Astrocyte (in vitro differentiated cells and primary cell): Measurements from ENCODE around the gene COA7. TPM values are rescaled to one million over a fixed set of nuclear protein-coding genes. Genes with fewer than 3 reads are reported as not detected.
"Not testable (repeated sequence)": the region's sequence is repeated elsewhere in the genome, so short reads cannot be mapped to it uniquely, and the experiment has no call there.

Experiments
- DNase-seq: peaks from one replicate; pipeline ENCODE4 v3.0.0-alpha.2; 2010; ENCODE audit warnings: low read depth
- FAIRE-seq: peaks from 2 replicates; lab custom pipeline; 2011; peaks lifted over from hg19 to GRCh38; lab: Jason Lieb, UNC
- H2AFZ ChIP-seq: 2 replicates; pipeline ENCODE4 v1.6.0; 2012; ENCODE audit warnings: low read depth, low read length, inconsistent platforms
- H3K27ac ChIP-seq: 2 replicates; pipeline ENCODE4 v1.5.1; 2011; ENCODE audit warnings: low read depth, low read length, inconsistent platforms
- H3K27me3 ChIP-seq: 2 replicates; pipeline ENCODE4 v1.6.0; 2011; ENCODE audit warnings: low read length, inconsistent platforms; ENCODE audit not compliant: insufficient read depth
- H3K36me3 ChIP-seq: 2 replicates; pipeline ENCODE4 v1.5.1; 2011; ENCODE audit warnings: low read length, inconsistent platforms; ENCODE audit not compliant: insufficient read depth
- H3K4me1 ChIP-seq: 2 replicates; pipeline ENCODE4 v1.5.1; 2011; ENCODE audit warnings: low read length, inconsistent platforms; ENCODE audit not compliant: insufficient read depth
- H3K4me2 ChIP-seq: 2 replicates; pipeline ENCODE4 v1.6.0; 2012; ENCODE audit warnings: low read length, inconsistent platforms
- H3K4me3 ChIP-seq: 2 replicates; pipeline ENCODE4 v1.5.1; 2011; ENCODE audit warnings: low read depth, mild to moderate bottlenecking, low read length, inconsistent platforms; ENCODE audit not compliant: insufficient read depth
- H3K79me2 ChIP-seq: 2 replicates; pipeline ENCODE4 v1.6.0; 2012; ENCODE audit warnings: mild to moderate bottlenecking, low read length, inconsistent platforms; ENCODE audit not compliant: insufficient read depth
- H3K9ac ChIP-seq: 2 replicates; pipeline ENCODE4 v1.6.0; 2012; ENCODE audit warnings: mild to moderate bottlenecking, low read length, inconsistent platforms
- H3K9me3 ChIP-seq: 2 replicates; pipeline ENCODE4 v1.5.1; 2012; ENCODE audit warnings: low read depth, mild to moderate bottlenecking, low read length, inconsistent platforms; ENCODE audit not compliant: insufficient read depth
- H4K20me1 ChIP-seq: 2 replicates; pipeline ENCODE4 v1.6.0; 2012; ENCODE audit warnings: low read length, inconsistent platforms; ENCODE audit not compliant: insufficient read depth
- H3K27ac Mint-ChIP-seq: one replicate; pipeline ENCODE4 v1.8.0; 2021; ENCODE audit warnings: mild to moderate bottlenecking, mixed read lengths; ENCODE audit not compliant: unreplicated experiment
- H3K27me3 Mint-ChIP-seq: one replicate; pipeline ENCODE4 v1.8.0; 2021; ENCODE audit warnings: low read depth, mixed read lengths; ENCODE audit not compliant: unreplicated experiment
- H3K36me3 Mint-ChIP-seq: one replicate; pipeline ENCODE4 v1.8.0; 2021; ENCODE audit warnings: low read depth, mixed read lengths; ENCODE audit not compliant: unreplicated experiment
- H3K4me1 Mint-ChIP-seq: one replicate; pipeline ENCODE4 v1.8.0; 2021; ENCODE audit warnings: low read depth, mixed read lengths; ENCODE audit not compliant: unreplicated experiment
- H3K4me3 Mint-ChIP-seq: one replicate; pipeline ENCODE4 v1.8.0; 2021; ENCODE audit warnings: mild to moderate bottlenecking, moderate library complexity, mixed read lengths; ENCODE audit not compliant: unreplicated experiment
- H3K9me3 Mint-ChIP-seq: one replicate; pipeline ENCODE4 v1.8.0; 2021; ENCODE audit warnings: mild to moderate bottlenecking, mixed read lengths; ENCODE audit not compliant: unreplicated experiment
- CTCF ChIP-seq: IDR thresholded peaks from 2 replicates; pipeline ENCODE4 v1.5.1; 2011; ENCODE audit warnings: low read depth, mild to moderate bottlenecking, inconsistent platforms, low read length, moderate library complexity; ENCODE audit not compliant: insufficient read depth
- EZH2 ChIP-seq: IDR thresholded peaks from 2 replicates; pipeline ENCODE4 v1.6.1; 2012; ENCODE audit warnings: mild to moderate bottlenecking, low read length, inconsistent platforms; ENCODE audit not compliant: insufficient read depth
- total RNA-seq: library from RNA; stranded (reverse); gene quantifications from 2 replicates; pipeline ENCODE4 v1.2.1, GENCODE V29; 2021

Gene COA7
- total RNA-seq, 1 donor from 2014 or later: 18.4 TPM

GRCh38 chr1:52702886-52703787, 5.0 kb upstream of the COA7 start:
- peaks cover 2% of the 10 kb centered on the region for H3K36me3 Mint-ChIP-seq

GRCh38 chr1:52695627-52696026, 2.5 kb downstream of the COA7 start:
- Histone ChIP-seq H3K4me2 (no peak overlapping the region), H3K27me3 (no peaks in the 10 kb centered on the region), H3K9ac (no peak overlapping the region), H4K20me1 (peaks cover 13% of the 10 kb centered on the region), H3K4me3 (no peak overlapping the region), H3K27ac (no peak overlapping the region), H2AFZ (no peak overlapping the region), H3K36me3 (peaks cover 14% of the 10 kb centered on the region), H3K79me2 (peaks cover 54% of the 10 kb centered on the region), H3K4me1 (peaks cover 4% of the 10 kb centered on the region), H3K9me3 (no peaks in the 10 kb centered on the region)
- no peak for DNase-seq
- Mint-ChIP-seq H3K27ac (no peak overlapping the region), H3K4me1 (peaks cover 2% of the 10 kb centered on the region), H3K4me3 (peak overlapping the region; percentile 51), H3K9me3 (no peaks in the 10 kb centered on the region), H3K36me3 (peaks cover 19% of the 10 kb centered on the region), H3K27me3 (no peaks in the 10 kb centered on the region)
- no peak for FAIRE-seq
- TF ChIP-seq EZH2 (no peak), CTCF (no peak)

More at GRCh38 chr1:52702886-52703787, 5.0 kb upstream of the COA7 start:
- peak overlapping the region; percentile 94 for H3K4me2 ChIP-seq
- H3K36me3 ChIP-seq: no peaks in the 10 kb centered on the region
- H3K9ac ChIP-seq: peak overlapping the region; percentile 70
- no peak for TF ChIP-seq CTCF
- no peak for TF ChIP-seq EZH2
- peak overlapping the region; percentile 95 for H2AFZ ChIP-seq
- Mint-ChIP-seq H3K27me3 (no peaks in the 10 kb centered on the region), H3K27ac (peak overlapping the region; percentile 92), H3K4me1 (peaks cover 12% of the 10 kb centered on the region), H3K4me3 (peak overlapping the region; percentile 88), H3K9me3 (peaks cover 4% of the 10 kb centered on the region)
- peak overlapping the region; percentile 19 for H3K27ac ChIP-seq
- no peaks in the 10 kb centered on the region for H3K27me3 ChIP-seq
- DNase-seq (peak; percentile 87), FAIRE-seq (peak; percentile 52)
- H3K4me1 ChIP-seq: peaks cover 13% of the 10 kb centered on the region
- H3K79me2 ChIP-seq: no peaks in the 10 kb centered on the region
- H3K4me3 ChIP-seq: peak overlapping the region; percentile 65
- no peaks in the 10 kb centered on the region for H3K9me3 ChIP-seq
- no peaks in the 10 kb centered on the region for H4K20me1 ChIP-seq

GRCh38 chr1:52693843-52694242, 4.3 kb downstream of the COA7 start:
- FAIRE-seq: no peak
- Histone ChIP-seq H3K9me3 (no peaks in the 10 kb centered on the region), H3K4me3 (no peak overlapping the region), H3K27ac (no peak overlapping the region), H3K27me3 (no peaks in the 10 kb centered on the region), H3K79me2 (peaks cover 54% of the 10 kb centered on the region), H3K4me1 (peaks cover 4% of the 10 kb centered on the region), H4K20me1 (peaks cover 13% of the 10 kb centered on the region), H3K4me2 (no peak overlapping the region), H3K36me3 (peaks cover 14% of the 10 kb centered on the region), H3K9ac (no peak overlapping the region), H2AFZ (no peak overlapping the region)
- Mint-ChIP-seq H3K4me1 (peaks cover 2% of the 10 kb centered on the region), H3K4me3 (no peak overlapping the region), H3K9me3 (no peaks in the 10 kb centered on the region), H3K27ac (no peak overlapping the region), H3K36me3 (peaks cover 19% of the 10 kb centered on the region), H3K27me3 (no peaks in the 10 kb centered on the region)
- TF ChIP-seq EZH2 (no peak), CTCF (no peak)
- DNase-seq: no peak

- Histone ChIP-seq H3K36me3 (peaks cover 14% of the 10 kb centered on the region), H4K20me1 (peaks cover 13% of the 10 kb centered on the region), H3K79me2 (peaks cover 54% of the 10 kb centered on the region)
- not testable (repeated sequence) for H3K27ac Mint-ChIP-seq, H3K27me3 Mint-ChIP-seq, H3K9ac ChIP-seq, H3K4me3 Mint-ChIP-seq, H3K27me3 ChIP-seq, H3K27ac ChIP-seq, FAIRE-seq, H3K4me1 Mint-ChIP-seq, H3K4me2 ChIP-seq, H3K9me3 Mint-ChIP-seq, DNase-seq, H3K4me3 ChIP-seq, H2AFZ ChIP-seq, H3K9me3 ChIP-seq, H3K4me1 ChIP-seq
- H3K36me3 Mint-ChIP-seq: peaks cover 19% of the 10 kb centered on the region
Measured at GRCh38 chr1:52693351-52693750, 4.8 kb downstream of the COA7 start.
